Peyer's patch (tissue), 4 donors: ENCODE data around the gene DSTYK.

Source experiments
- CTCF ChIP-seq, 6 experiments: fragments of 450-650 bp in 4 of 6; fragments of 200-600 bp in 2 of 6; sonication (generic) in 1 of 6; IDR thresholded peaks; one replicate each; pipeline ENCODE4 v1.5.1; 2017 to 2019; ENCODE audit warnings: antibody characterized with exemption in 6 of 6, mild to moderate bottlenecking in 3 of 6, moderate library complexity in 1 of 6
- POLR2A ChIP-seq, 2 donors: fragments of 450-650 bp; IDR thresholded peaks; one replicate each; pipeline ENCODE4 v1.5.1; 2017; ENCODE audit warnings: antibody characterized with exemption in 2 of 2, mild to moderate bottlenecking in 2 of 2, moderate library complexity in 2 of 2

- no peak for TF ChIP-seq CTCF (IDR thresholded peaks at IDR 0.05)
- TF ChIP-seq POLR2A (IDR thresholded peaks at IDR 0.05), result no peak
These were observed 24.1 kb downstream of the DSTYK start for GRCh38 chr1:205187420-205187819.
